HCT116 (cell line): ENCODE results near the gene HCFC2.

ENCODE experiments used
- CBX3 ChIP-seq: IDR thresholded peaks from 2 replicates; pipeline ENCODE4 v1.6.1; 2012; ENCODE audit warnings: low read depth
- CEBPB ChIP-seq: IDR thresholded peaks from 2 replicates; pipeline ENCODE4 v1.6.1; 2012; ENCODE audit warnings: low read depth
- POLR2A ChIP-seq: IDR thresholded peaks from 2 replicates; pipeline ENCODE4 v1.7.0; 2011; ENCODE audit warnings: borderline replicate concordance; ENCODE audit not compliant: insufficient read depth, insufficient read length; ENCODE audit errors: extremely low read depth
- POLR2AphosphoS5 ChIP-seq: IDR thresholded peaks from 2 replicates; pipeline ENCODE4 v1.6.1; 2011; ENCODE audit warnings: mild to moderate bottlenecking, low read depth, low read length, moderate library complexity
- RAD21 ChIP-seq: IDR thresholded peaks from 2 replicates; pipeline ENCODE4 v1.6.1; 2012; ENCODE audit warnings: low read depth, mild to moderate bottlenecking
- SP1 ChIP-seq: IDR thresholded peaks from 2 replicates; pipeline ENCODE4 v1.6.1; 2012; ENCODE audit warnings: low read depth
- ZNF274 ChIP-seq: fragments of 200-500 bp; sonication (Bioruptor generic); IDR thresholded peaks from 2 replicates; pipeline ENCODE4 v1.6.1; 2014; ENCODE audit warnings: mild to moderate bottlenecking, low read depth, low read length, inconsistent platforms
- TF ChIP-seq, protein P1 (sequence below): IDR thresholded peaks from 2 replicates; pipeline ENCODE4 v1.6.1; 2011; ENCODE audit warnings: mild to moderate bottlenecking, low read length, moderate library complexity; ENCODE audit not compliant: insufficient replicate concordance; ENCODE audit errors: extremely low read depth
- TF ChIP-seq, protein P2 (sequence below), 3 experiments: fragments of 200-600 bp in 1 of 3; sonication (generic) in 1 of 3; IDR thresholded peaks in 2 of 3; conservative IDR thresholded peaks in 1 of 3; 2 replicates each; pipeline ENCODE4 v1.5.1; 2012 to 2017; ENCODE audit warnings: low read depth in 2 of 3, low read length in 2 of 3, antibody characterized with exemption in 1 of 3, borderline replicate concordance in 1 of 3, control low read depth in 1 of 3, mild to moderate bottlenecking in 1 of 3, mixed read lengths in 1 of 3, mixed run types in 1 of 3, moderate library complexity in 1 of 3; ENCODE audit not compliant: insufficient read depth in 1 of 3
- TF ChIP-seq, protein P3 (sequence below): IDR thresholded peaks from 2 replicates; pipeline ENCODE4 v1.6.1; 2012
- TF ChIP-seq, protein P4 (sequence below): IDR thresholded peaks from 2 replicates; pipeline ENCODE4 v1.6.1; 2012; ENCODE audit warnings: low read depth
- TF ChIP-seq, protein P5 (sequence below): IDR thresholded peaks from 2 replicates; pipeline ENCODE4 v1.6.1; 2012

DNA sequence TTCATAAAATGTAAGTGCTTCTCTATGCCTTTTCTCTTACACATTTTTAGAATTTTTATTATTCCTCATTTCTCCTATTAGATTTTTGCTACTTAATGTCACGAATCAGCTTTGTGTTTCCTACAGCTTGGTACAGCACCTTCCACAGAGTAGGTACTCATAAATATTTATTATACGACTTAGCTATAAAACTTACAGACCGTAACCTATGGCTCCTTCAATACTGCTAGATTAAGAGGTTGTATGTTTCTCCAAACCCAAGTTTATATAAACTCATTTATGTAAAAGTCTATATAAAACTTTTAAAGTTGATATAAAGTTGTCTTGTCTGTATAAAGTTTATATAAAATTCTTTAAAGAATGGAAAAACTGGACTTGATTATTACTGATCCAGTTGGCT is 62.2 kb downstream of the HCFC2 start:
- TF ChIP-seq POLR2A (no peak), CEBPB (no peak), POLR2AphosphoS5 (no peak), ZNF274 (no peak), CBX3 (no peak), SP1 (no peak), RAD21 (no peak)
- TF ChIP-seq, protein P1, sequence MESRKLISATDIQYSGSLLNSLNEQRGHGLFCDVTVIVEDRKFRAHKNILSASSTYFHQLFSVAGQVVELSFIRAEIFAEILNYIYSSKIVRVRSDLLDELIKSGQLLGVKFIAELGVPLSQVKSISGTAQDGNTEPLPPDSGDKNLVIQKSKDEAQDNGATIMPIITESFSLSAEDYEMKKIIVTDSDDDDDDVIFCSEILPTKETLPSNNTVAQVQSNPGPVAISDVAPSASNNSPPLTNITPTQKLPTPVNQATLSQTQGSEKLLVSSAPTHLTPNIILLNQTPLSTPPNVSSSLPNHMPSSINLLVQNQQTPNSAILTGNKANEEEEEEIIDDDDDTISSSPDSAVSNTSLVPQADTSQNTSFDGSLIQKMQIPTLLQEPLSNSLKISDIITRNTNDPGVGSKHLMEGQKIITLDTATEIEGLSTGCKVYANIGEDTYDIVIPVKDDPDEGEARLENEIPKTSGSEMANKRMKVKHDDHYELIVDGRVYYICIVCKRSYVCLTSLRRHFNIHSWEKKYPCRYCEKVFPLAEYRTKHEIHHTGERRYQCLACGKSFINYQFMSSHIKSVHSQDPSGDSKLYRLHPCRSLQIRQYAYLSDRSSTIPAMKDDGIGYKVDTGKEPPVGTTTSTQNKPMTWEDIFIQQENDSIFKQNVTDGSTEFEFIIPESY: no peak
- TF ChIP-seq, protein P2, sequence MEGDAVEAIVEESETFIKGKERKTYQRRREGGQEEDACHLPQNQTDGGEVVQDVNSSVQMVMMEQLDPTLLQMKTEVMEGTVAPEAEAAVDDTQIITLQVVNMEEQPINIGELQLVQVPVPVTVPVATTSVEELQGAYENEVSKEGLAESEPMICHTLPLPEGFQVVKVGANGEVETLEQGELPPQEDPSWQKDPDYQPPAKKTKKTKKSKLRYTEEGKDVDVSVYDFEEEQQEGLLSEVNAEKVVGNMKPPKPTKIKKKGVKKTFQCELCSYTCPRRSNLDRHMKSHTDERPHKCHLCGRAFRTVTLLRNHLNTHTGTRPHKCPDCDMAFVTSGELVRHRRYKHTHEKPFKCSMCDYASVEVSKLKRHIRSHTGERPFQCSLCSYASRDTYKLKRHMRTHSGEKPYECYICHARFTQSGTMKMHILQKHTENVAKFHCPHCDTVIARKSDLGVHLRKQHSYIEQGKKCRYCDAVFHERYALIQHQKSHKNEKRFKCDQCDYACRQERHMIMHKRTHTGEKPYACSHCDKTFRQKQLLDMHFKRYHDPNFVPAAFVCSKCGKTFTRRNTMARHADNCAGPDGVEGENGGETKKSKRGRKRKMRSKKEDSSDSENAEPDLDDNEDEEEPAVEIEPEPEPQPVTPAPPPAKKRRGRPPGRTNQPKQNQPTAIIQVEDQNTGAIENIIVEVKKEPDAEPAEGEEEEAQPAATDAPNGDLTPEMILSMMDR (IDR thresholded peaks at IDR 0.05 in 2 of 3, conservative IDR thresholded peaks at IDR 0.05 in 1 of 3; ENCODE audit: borderline replicate concordance in 1 of 3, insufficient read depth in 1 of 3, low read depth in 2 of 3, low read length in 2 of 3): no peak
- TF ChIP-seq, protein P3, sequence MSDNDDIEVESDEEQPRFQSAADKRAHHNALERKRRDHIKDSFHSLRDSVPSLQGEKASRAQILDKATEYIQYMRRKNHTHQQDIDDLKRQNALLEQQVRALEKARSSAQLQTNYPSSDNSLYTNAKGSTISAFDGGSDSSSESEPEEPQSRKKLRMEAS: no peak
- TF ChIP-seq, protein P4, sequence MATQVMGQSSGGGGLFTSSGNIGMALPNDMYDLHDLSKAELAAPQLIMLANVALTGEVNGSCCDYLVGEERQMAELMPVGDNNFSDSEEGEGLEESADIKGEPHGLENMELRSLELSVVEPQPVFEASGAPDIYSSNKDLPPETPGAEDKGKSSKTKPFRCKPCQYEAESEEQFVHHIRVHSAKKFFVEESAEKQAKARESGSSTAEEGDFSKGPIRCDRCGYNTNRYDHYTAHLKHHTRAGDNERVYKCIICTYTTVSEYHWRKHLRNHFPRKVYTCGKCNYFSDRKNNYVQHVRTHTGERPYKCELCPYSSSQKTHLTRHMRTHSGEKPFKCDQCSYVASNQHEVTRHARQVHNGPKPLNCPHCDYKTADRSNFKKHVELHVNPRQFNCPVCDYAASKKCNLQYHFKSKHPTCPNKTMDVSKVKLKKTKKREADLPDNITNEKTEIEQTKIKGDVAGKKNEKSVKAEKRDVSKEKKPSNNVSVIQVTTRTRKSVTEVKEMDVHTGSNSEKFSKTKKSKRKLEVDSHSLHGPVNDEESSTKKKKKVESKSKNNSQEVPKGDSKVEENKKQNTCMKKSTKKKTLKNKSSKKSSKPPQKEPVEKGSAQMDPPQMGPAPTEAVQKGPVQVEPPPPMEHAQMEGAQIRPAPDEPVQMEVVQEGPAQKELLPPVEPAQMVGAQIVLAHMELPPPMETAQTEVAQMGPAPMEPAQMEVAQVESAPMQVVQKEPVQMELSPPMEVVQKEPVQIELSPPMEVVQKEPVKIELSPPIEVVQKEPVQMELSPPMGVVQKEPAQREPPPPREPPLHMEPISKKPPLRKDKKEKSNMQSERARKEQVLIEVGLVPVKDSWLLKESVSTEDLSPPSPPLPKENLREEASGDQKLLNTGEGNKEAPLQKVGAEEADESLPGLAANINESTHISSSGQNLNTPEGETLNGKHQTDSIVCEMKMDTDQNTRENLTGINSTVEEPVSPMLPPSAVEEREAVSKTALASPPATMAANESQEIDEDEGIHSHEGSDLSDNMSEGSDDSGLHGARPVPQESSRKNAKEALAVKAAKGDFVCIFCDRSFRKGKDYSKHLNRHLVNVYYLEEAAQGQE: no peak
- TF ChIP-seq, protein P5, sequence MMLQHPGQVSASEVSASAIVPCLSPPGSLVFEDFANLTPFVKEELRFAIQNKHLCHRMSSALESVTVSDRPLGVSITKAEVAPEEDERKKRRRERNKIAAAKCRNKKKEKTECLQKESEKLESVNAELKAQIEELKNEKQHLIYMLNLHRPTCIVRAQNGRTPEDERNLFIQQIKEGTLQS: no peak
